Transverse colon (tissue), 4 donors: Measurements from ENCODE around the gene FANCI.

ENCODE experiments used
- EP300 ChIP-seq: sonication (generic); formaldehyde crosslinking; IDR thresholded peaks from one replicate; pipeline ENCODE4 v1.6.1; 2017; ENCODE audit warnings: antibody characterized with exemption, low read depth
- POLR2A ChIP-seq: fragments of 450-650 bp; IDR thresholded peaks from one replicate; pipeline ENCODE4 v1.6.1; 2016; ENCODE audit warnings: antibody characterized with exemption, mild to moderate bottlenecking, moderate library complexity
- POLR2AphosphoS5 ChIP-seq, 3 donors: sonication (generic); formaldehyde crosslinking; IDR thresholded peaks; one replicate each; pipeline ENCODE4 v1.6.1; 2016; ENCODE audit warnings: antibody characterized with exemption in 3 of 3
- TF ChIP-seq, protein P1 (sequence below), 5 experiments: fragments of 200-600 bp in 3 of 5; fragments of 450-650 bp in 2 of 5; sonication (generic) in 3 of 5; IDR thresholded peaks; 1 replicate in 2 of 5; 2 replicates in 3 of 5; pipeline ENCODE4 v1.5.1; 2016 to 2017; ENCODE audit warnings: antibody characterized with exemption in 5 of 5, inconsistent platforms in 3 of 5, mild to moderate bottlenecking in 2 of 5, moderate library complexity in 1 of 5

DNA sequence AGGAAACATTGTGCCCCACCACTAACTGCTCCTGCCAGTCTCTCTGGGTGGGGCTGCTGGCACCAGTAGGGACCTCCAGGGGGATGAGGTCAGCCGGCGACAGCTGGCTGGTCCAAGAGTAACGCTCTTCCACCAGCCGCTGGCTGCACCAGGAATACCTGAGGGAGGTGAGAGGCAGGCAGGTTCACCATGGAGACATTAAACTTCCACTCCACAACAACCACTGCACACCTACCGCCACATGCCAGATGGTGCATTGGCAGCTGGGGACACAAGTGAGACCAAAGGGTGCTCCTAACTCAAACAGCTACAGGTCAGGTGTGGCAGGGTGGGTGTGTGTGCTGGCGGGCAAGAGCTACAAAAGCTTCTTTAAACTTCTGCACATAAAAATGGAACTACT lies 86.3 kb downstream of the FANCI start:
- peak; percentile 57 to 81 (median 58) for TF ChIP-seq POLR2AphosphoS5 (IDR thresholded peaks at IDR 0.05)
- TF ChIP-seq, protein P1, sequence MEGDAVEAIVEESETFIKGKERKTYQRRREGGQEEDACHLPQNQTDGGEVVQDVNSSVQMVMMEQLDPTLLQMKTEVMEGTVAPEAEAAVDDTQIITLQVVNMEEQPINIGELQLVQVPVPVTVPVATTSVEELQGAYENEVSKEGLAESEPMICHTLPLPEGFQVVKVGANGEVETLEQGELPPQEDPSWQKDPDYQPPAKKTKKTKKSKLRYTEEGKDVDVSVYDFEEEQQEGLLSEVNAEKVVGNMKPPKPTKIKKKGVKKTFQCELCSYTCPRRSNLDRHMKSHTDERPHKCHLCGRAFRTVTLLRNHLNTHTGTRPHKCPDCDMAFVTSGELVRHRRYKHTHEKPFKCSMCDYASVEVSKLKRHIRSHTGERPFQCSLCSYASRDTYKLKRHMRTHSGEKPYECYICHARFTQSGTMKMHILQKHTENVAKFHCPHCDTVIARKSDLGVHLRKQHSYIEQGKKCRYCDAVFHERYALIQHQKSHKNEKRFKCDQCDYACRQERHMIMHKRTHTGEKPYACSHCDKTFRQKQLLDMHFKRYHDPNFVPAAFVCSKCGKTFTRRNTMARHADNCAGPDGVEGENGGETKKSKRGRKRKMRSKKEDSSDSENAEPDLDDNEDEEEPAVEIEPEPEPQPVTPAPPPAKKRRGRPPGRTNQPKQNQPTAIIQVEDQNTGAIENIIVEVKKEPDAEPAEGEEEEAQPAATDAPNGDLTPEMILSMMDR (IDR thresholded peaks at IDR 0.05) = peak in 1 of 5 experiments; percentile 23
- no peak for TF ChIP-seq POLR2A
- no peak for TF ChIP-seq EP300
